Thyroid gland (tissue), 4 donors: ENCODE data around the gene KRT6B.

Experiments used
- POLR2A ChIP-seq, 2 donors: fragments of 450-650 bp; IDR thresholded peaks; one replicate each; pipeline ENCODE4 v1.6.1; 2017; ENCODE audit warnings: antibody characterized with exemption in 2 of 2, mild to moderate bottlenecking in 2 of 2, moderate library complexity in 1 of 2
- TF ChIP-seq, protein P1 (sequence below), 6 experiments: fragments of 200-600 bp in 3 of 6; fragments of 450-650 bp in 3 of 6; sonication (generic) in 3 of 6; IDR thresholded peaks; one replicate each; pipeline ENCODE4 v1.5.1; 2016 to 2019; ENCODE audit warnings: antibody characterized with exemption in 6 of 6, mild to moderate bottlenecking in 2 of 6, inconsistent platforms in 1 of 6, moderate library complexity in 1 of 6

DNA sequence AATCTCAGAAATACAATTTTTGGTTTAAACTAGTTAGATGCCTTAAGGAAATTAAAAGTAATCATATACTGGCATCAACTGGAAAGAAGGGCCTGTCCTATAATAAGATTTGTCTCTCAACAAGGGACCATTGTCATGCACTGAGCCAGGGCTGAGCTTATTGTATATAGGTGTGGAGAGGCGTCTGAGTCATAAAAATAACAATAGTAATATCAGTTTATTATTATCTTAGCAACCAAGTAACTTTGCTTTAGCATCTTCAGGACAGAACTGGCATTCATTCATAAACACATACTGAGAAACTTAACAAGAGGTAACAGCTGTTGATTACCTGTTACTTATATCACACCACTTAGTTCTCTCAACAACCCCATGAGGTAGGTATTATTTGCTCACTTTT, 24.9 kb downstream of the KRT6B start:
- no peak for TF ChIP-seq POLR2A (IDR thresholded peaks at IDR 0.05)
- TF ChIP-seq, protein P1, sequence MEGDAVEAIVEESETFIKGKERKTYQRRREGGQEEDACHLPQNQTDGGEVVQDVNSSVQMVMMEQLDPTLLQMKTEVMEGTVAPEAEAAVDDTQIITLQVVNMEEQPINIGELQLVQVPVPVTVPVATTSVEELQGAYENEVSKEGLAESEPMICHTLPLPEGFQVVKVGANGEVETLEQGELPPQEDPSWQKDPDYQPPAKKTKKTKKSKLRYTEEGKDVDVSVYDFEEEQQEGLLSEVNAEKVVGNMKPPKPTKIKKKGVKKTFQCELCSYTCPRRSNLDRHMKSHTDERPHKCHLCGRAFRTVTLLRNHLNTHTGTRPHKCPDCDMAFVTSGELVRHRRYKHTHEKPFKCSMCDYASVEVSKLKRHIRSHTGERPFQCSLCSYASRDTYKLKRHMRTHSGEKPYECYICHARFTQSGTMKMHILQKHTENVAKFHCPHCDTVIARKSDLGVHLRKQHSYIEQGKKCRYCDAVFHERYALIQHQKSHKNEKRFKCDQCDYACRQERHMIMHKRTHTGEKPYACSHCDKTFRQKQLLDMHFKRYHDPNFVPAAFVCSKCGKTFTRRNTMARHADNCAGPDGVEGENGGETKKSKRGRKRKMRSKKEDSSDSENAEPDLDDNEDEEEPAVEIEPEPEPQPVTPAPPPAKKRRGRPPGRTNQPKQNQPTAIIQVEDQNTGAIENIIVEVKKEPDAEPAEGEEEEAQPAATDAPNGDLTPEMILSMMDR (IDR thresholded peaks at IDR 0.05), result no peak
